ENCODE results near the gene BIVM.

The BIVM gene

GRCh38 chr13:102879793-102880499 is 81.0 kb downstream of the BIVM start:
- DNase-seq: no peak
- in situ Hi-C loops (cut with HindIII; ENCODE audit: low pct_ligation_motif_present, low sequenced_read_pairs): no loop called here
- Histone ChIP-seq H3K4me3 (ENCODE audit: low read depth, low read length) (no peak overlapping the region), H3K27me3 (replicated peaks) (no peaks in the 10 kb centered on the region), H3K27ac (no peak overlapping the region), H3K36me3 (replicated peaks) (peaks cover 11% of the 10 kb centered on the region)
- TF ChIP-seq CTCF (IDR thresholded peaks at IDR 0.05; ENCODE audit: low read depth, low read length, missing control alignments): no peak

- no peak overlapping the region for H3K4me3 ChIP-seq (ENCODE audit: low read depth, low read length)
- TF ChIP-seq CTCF (IDR thresholded peaks at IDR 0.05; ENCODE audit: low read depth, low read length, missing control alignments): no peak
- no peaks in the 10 kb centered on the region for H3K27me3 ChIP-seq (replicated peaks)
- no peak for DNase-seq
- no peaks in the 10 kb centered on the region for H3K36me3 ChIP-seq (replicated peaks)
- H3K27ac ChIP-seq: no peak overlapping the region
- in situ Hi-C loops (cut with HindIII; ENCODE audit: low pct_ligation_motif_present, low sequenced_read_pairs): no loop called here
Observed at GRCh38 chr13:102881819-102882686, 83.1 kb downstream of the BIVM start.
